Activated CD4-positive, alpha-beta T cell treated with anti-CD3 and anti-CD28 coated beads, Interleukin-2, amount 50 U/mL, for 1 hour (primary cell): Measurements from ENCODE around the gene EVA1A.

Experiments used
- DNase-seq: peaks from one replicate; pipeline ENCODE4 v3.0.0-alpha.2; 2020

The EVA1A gene

DNA sequence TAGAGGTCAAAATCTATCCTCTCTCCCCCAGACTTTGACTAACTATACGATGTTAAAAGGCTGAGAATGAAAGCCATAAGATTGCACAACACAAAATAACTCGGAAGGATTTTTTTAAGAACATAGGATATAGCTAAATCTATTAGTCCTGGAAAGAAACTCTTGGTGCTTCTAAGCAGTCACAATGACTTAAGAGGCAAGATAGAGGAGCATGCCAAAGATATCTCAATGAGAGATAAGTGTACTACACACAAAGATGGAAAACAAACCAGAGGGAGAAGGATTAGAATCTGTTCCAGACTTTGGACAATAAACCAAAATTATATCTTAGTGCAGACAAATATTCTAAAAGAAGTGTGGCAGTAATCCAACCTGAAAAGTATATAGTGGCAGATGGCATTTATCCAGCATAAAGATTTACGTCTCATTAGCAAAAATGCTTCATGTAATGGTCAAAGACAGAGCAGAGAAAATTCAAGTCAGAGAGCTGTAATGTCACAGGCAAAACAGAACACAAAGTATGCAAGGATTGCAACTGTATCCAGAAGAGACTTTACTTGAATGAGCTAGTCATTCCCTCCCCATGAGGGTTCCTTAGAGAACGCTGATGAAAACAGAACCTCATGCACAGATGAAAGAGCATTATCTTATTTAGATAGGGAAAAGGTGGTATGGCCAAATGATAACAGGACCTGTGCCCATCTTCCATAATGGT is 28.8 kb upstream of the EVA1A start:
- no peak for DNase-seq

DNA sequence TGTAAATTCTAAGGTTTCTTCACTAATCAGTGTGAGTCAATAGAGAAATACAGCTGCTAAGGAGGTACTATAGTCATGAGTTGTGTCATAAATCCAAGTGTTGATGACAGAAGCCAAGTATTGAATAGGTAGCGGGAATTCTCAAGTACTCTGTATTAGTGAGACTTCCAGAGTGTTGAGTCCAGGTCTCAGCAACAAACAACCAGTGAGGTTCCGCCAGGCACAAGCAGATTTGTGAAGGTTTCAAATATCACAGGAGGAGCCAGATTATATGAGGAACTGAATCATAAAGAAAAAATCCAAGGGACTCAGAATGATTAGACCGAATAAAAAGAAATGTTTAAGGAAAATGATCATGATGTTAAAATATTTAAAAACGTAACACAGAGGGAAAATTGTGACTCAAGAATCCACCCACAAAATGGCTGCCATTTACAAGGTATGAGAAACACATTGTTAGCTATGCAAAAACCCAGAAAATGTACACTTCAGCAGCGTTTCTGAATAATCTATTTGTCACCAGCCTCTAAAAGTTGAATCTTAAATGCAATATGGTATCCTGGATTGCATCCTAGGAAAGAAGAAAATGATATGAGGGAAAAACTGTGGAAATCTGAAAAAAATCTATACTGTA is 27.3 kb upstream of the EVA1A start:
- DNase-seq, result no peak

DNA sequence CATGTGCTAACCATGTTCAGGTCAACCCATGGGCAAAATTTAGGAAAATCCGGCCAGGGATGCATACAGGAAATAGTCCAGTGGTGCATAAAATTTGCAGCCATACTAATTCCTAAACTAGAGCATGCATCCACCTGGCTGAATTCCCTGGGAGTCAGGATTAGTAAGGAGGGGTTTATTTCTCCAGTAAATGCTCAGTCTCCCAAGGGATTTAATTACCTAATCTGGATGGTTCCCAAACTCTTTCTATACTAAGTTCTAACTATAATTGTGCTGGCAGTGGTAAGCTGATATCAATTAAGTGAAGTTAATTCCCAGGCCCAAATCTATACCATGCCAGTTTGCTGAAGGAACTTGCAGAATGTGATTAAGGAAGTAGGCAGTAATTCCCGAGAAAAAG is 26.2 kb upstream of the EVA1A start:
- no peak for DNase-seq

DNA sequence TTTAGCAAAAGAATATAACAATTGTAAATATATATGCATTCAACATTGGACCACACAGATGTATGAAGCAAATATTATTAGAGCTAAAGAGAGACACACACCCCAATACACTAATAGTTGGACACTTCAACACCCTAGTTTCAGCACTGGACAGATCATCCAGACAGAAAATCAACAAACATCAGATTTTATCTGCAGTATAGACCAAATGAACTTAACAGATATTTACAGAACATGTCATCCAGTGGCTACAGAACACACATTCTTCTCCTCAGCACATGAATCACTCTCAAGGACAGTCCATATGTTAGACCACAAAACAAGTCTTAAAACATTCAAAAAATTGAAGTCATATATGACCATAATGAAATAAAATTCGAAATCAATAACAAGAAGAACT is 22.1 kb upstream of the EVA1A start:
- no peak for DNase-seq

DNA sequence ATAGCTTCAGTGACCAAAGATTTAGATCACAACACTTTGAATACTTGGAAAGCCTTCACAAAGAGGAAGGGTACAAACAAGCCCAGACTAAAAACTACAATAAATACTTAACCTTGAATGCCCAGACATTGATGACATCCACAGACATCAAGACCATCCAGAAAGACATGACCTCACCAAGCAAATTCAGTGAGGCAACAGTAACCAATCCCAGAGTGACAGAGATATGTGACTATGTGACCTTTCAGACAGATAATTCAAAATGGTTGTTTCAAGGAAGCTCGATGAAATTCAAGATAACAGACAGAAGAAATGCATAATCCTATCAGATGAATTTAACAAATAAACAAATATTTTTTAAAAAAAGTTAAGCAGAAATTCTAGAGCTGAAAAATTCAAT is 19.9 kb upstream of the EVA1A start:
- no peak for DNase-seq

DNA sequence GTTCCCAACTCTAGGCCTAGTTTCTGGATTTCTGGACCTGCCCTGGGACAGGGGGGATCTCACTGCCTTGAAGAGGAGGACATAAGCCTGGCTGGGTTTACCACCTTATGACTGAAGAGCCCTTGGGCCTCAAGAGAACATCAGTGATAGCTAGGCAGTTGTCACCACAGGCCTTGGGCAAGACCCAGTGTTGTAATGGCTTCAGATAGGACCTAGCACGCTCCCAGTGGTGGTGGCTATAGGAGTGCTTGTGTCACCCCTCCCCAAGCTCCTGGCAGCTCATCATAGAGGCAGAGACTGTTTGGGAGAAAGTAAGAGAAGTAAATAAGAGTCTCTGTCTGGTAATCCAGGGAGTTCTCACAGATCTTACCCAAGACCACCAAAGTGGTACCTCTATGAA is 19.4 kb upstream of the EVA1A start:
- no peak for DNase-seq

DNA sequence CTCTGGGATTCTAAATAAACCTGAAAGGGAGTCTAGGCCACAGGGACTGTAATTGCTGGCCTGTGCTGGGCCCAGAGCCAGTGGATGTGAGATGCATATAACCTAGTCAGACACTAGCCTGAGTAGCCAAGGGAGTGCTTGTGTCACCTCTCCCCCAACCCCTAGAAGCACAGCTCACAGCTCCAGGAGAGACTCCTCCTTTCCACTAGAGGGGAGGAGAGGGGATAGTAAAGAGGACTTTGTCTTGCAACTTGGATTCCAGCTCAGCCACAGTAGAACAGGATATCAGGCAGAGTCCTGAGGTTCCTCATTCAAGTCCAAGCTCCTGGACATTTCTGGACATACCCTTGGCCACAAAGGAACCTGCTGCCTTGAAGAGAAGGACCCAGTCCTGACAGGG is 18.4 kb upstream of the EVA1A start:
- no peak for DNase-seq

DNA sequence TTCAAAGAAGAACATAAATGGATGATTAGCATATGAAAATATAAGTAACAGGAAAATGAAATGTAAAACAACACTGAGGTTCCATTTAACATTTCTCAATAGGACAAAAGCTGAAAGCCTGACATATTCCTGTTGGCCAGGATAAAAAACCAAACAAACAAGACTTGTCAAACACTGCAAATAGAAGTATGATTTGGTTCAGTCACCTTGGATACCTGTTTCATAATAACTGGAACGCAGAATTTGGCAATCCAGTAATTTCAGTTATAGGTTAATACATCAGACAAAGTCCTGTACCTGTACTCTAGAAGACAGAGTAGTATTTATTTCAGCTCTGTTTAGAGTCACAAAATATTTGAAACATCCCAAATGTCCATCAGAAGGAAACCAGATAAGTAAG is 16.5 kb upstream of the EVA1A start:
- DNase-seq, result no peak

DNA sequence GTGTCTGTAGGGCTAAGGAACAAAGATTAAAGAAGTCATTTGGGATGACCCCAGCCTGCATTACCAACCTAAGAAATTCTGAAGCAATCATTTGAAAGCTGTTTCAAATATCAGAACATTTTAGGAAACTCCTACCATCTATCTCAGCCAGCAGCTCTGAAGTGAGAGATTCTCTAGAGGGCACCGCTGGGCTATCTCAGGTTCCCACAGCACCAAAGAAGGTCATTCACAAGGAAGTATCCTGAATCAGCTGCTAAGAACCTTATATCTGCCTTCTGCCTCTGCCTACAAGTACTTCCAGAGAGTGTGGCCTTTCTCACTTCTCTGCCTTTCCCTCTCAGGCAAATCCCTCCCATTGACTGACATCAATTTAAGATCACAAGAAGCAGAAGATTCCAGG is 13.4 kb upstream of the EVA1A start:
- DNase-seq, result no peak

DNA sequence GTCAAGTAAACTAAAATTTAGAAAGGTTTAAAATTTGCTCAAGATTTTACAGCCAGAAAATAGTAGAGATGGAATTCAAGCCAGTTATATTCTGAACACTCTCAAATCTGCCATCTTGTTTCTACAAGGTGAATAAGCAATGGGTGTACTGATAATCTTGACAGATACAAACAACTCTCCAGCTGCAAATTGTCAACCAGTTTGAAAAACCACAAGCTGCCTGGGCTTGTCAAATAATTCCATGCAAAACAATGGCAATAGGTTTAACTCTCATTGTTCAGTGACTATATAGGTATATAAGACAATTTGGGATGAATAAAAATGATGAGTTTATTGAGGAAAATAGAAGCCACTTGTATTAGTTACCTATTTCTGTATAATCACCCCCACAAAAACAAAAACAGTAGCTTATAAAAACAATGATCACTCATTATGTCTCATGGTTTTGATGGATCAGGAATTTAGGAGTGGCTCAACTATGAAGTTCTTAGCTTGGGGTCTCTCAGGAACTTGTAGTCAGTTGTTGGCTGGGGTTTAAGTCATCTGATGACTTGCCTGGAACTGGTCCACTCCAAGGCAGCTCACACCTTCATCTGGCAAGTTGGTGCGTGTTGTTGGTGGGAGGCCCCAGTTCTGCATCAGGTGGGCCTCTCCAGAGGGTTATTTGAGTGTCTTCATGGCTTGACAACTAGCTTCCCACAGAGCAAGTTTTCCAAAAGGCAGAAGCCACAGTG is 12.6 kb upstream of the EVA1A start:
- no peak for DNase-seq

DNA sequence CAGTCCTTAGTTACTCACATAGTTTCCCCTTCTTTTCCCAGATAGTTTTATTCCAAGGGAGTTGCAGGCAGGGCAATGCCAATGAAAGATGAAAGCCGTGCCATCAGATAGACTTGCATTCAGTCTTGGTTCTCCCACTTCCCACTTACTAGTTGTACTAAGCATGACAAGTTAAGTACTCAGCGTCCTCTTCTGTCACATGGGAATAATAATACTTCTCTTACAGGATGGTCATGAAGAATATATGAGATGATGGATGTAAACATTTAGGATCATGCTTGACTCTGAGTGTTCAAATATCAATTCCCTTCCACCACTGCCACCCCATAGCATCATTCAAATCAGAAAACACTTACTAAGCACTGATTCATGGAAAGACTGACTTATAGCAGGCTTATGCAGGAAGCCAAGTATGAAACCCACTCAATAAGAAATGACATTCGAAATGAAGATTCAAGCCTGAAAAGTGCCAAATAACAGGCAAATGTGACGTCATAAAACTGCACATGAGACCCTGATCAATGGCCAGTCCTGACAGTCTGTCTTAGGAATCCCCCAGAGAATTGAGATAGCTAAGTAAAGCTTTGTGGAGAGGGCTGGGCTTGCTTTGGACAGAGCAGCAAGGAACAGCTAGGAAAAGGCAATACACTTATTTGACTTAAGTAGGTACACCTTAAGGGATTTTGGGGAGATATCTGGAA is 11.1 kb upstream of the EVA1A start:
- no peak for DNase-seq

DNA sequence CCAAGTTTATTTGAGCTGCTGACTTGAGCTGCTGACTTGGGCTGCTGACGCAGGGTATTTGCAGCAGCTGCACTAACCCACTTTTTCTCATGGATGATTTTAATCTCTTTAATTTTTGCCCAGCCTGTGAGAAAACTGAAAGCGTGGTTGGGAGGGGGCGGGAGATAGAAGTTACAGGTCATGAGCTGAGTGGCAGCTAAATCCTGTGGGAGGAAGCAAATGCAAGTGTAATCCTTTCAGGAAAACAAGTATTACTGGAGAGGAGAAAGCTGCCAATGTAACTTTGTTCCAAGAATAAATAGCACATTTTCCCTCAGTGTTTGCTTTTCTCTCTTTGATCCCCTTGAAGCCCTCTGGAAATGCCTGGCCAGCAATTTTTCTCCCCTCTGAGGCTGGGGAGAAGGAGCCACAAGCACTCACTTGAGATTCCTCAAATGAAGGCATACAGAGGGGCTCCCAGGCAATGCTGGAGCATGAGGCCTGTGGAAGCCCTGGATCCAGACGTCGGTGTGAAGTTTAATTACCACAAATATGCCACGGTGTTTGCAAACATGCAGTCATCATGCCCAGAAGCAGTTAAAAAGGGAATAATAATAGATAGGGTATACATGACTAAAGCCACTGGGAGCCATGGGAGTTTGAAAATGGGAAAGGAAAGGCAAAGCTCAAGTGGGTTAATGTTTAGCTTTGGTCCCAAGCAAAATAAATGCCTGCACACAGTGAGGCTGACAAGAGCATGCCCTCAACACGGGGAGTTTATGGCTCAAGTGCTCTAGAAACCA is 10.4 kb upstream of the EVA1A start:
- no peak for DNase-seq

DNA sequence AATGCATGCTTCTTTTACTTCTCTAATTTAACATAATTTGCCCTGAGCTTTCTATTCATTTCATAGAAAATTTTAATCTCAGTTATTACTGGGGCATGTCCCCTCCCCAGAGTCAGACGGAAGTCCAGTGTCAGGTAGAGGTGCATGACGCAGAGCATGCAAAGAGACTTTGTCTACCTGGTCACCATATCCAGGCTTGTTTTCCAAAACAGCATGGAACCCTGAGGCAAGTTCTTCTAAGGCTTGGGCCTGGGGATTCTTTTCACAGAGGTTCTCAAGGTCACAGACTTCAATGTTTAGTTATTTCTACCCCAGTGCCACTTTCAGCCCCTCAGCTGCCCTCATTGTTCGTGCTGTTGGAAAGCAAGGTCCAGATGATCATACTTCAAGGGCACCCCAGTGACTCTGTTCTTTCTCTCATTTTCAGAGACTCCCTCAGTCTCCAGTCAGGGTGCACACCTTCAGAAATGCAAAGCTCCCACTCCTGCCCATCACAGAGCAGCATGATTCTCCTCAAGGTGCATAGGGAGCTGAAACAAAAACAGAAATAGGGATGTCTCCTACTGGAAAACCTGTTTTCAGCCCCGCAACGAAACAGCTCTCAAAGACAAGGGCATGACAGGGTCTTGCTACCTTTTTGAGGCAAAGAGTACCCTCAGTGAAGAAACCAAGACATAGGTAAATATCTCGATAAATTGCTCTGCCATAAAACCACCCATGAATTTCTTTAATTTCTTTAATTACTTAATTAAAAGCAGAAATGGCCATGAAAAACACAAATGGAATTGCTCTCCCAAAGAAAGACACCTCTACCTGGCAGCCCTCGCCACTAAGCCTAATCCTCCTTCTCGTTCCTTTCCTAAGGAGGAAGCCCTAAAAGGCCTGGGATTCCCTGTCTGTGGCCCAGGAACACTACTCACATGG is 9.5 kb upstream of the EVA1A start:
- DNase-seq, result no peak

DNA sequence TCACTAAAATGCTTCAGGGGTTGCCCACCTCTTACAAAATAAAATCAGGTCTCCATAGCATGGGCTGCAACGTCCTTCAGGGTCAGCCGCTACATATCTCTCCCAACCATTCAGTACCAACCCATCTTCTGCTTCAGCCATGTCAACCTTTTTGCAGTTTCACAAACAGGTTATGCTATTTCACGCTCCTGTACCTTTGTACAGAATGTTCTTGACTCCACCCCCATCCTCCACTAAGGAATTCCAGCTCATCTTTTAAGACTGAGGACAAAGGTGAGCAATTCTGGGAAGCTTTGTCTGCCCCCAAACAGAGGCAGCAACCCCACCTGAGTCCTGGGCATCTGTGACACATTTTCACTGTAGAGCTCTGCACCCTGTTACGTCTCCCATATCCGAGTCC is 8.8 kb upstream of the EVA1A start:
- no peak for DNase-seq

DNA sequence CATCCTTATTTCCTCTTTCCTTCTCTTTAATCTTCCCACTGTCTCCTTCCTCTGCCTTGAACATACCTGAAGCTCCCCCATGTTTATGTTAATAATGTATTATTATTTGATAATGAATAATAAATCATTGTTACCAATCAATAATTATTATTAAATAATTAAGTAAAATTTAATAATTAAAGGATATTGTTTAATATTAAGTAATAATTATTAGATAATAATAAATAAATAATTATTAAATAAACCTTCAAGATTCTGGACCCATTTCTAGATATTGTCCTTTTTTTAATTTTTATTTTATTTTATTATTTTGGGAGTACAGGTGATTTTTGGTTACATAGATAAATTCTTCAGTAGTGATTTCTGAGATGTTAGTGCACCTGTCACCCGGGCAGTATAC is 7.4 kb upstream of the EVA1A start:
- DNase-seq, result no peak

DNA sequence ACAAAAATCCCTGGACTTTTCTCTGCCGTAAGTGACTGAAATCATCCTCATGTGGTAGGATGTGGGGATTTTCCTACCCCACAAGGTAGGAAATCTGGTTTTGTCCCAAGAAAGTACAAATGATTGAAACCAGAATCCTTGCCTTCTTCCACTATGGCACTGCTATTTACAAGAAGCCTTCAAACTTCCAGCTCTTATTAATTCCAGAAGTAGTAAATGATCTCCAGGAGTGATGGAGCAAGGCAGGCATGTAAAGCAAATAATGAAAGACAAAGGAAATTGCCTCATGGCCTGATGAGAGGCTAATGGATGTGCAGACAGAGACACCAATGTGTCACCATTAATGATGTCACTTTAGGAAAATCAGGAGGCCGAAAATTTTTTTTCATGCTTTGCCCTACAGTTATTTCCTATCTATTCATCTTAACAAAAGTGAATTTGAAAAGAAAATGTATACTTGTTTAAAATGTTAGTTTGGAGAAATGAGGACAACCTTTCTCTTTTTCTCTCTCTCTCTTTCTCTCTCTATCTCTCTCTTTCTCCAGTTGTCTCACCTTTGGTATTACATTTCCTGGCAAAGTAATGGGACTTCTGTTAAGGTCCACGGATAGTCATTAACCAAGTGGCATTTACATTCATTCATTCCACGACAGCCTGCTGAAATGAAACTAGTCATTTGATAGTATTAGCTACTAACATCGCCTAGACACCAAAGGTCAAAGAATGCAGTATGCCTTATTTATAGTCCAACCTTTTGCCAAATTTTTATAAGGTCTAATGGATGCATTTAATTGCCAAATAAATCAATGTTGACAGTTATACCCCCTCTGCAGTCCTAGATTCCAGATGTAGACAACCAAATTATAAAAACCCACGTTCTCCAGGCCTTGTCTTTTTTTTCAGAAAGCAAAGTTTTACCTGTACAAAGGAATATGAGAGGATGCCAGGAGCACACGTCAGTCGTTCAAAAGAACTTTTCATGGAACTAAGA is 5.0 kb upstream of the EVA1A start:
- DNase-seq, result no peak

DNA sequence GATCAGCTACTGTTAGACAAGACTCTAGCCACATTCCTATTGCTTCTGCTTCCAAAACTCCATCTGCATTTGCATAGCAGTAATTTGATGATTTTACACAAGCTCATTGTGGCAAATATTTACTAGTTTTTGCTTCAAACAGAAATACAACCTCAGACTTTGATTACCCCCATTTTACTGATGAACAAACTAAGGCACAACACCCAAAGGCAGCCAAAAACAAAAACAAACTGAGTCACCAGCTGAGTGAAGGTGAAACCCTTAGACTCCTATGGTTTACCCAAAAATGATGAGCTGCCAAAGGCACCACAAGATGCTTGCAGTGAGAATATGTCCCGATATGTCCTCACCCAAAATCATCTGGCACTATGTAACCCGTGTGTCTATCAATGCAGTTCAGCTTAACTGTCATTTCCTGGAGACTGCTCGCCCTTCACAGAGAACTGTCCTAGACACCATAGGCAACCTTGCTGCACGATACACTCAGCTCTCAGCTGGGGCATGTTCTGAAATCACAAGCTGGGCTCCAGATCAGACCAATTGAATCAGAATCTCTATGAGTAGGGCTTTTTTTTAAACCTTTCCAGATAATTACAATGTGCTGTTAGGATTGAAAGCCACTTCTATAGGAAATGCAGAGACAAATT is 4.1 kb upstream of the EVA1A start:
- DNase-seq, result no peak

DNA sequence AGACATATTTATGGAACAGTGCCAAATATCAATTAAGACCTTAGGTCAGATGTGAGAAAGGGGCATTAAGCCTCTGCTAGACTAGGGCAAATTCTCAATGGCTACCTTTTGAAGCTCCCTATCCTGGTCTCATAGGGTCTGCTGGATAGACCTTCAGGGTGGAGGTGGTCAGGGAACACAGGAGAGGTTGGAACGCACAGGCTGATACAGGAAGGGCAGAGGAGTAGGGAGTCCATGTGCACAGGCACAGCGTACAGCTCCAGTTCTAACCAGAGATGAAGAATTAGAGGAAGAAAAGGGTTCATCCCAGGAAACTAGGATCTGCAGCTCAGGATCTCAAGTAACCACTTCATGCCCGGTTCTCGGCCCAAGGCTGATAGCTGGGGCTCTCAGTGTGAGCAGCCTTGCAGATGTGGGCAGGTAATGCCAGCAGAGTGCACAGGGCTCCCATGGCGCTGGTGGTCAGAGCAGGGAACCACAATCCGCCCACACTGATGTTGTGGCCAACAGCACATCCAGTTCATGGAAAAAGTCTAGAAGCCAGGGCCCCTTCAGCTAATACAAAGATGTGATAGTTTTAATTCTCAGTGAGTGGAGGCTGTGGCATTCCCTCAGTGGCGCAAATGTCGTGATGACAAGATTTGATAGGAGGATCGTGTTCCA is 3.4 kb upstream of the EVA1A start:
- no peak for DNase-seq

DNA sequence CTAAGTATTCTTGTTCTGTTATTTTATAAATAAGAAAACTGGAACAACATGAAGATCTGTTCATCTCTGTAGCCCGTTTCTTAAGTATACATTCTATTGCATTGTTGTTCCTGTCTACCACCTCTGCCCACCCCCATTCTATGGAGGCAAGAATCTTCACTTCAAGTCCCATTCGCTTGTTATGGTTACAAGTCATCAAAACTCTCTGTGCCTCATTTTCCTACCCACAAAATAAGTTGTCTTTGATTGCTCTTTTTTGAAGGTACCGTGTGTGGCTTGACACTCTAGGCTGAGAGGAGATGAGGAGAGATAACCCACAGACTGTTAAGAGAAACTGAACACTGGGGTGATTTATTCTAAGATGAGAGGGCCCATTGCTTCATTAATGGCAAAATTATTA is 2.9 kb upstream of the EVA1A start:
- no peak for DNase-seq

DNA sequence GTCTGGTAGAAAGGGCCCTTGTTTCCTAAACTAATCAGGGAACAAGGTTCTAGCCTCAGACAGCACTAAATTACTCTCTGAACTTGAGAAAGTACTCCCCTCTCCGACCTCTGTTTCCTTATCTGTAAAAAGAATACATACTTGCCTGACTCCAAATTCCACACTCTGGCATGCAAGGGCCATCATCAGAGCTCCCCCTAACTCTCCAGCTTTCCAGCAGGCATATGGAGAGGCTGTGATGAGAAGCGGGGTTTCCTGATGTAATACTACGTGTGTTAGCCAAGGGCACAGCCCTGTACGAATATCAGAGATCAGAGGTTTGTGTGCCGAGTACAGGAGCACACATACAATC is 1.8 kb upstream of the EVA1A start:
- DNase-seq, result no peak
